ENCODE measurements around the gene ELOB.

Gene ELOB

GRCh38 chr16:2765462-2766404 is 11.3 kb downstream of the ELOB start:
- DNase-seq, result no peak

- no peak for DNase-seq
Measured at GRCh38 chr16:2764718-2765117, 12.4 kb downstream of the ELOB start.

- no peak for DNase-seq
Measured at GRCh38 chr16:2763173-2763572, 13.9 kb downstream of the ELOB start.

GRCh38 chr16:2762711-2763110 is 14.4 kb downstream of the ELOB start:
- DNase-seq, result no peak

GRCh38 chr16:2761886-2762583 is 15.0 kb downstream of the ELOB start:
- no peak for DNase-seq

GRCh38 chr16:2761472-2761871 is 15.6 kb downstream of the ELOB start:
- no peak for DNase-seq

GRCh38 chr16:2757344-2757743 is 19.7 kb downstream of the ELOB start:
- DNase-seq, result no peak

GRCh38 chr16:2756288-2757015 is 20.6 kb downstream of the ELOB start:
- DNase-seq, result no peak

GRCh38 chr16:2755158-2755557 is 21.9 kb downstream of the ELOB start:
- no peak for DNase-seq

GRCh38 chr16:2753733-2754020 is 23.4 kb downstream of the ELOB start:
- DNase-seq, result no peak

- DNase-seq, result peak; percentile 50
Measured at GRCh38 chr16:2752850-2753732, 24.0 kb downstream of the ELOB start.

- peak; percentile 86 for DNase-seq
Measured at GRCh38 chr16:2752035-2752849, 24.8 kb downstream of the ELOB start, which contains the start of gene SRRM2. Gene SRRM2, plus strand, starts transcription at chr16:2752638. Its CDS starts 3,727 bp downstream, at chr16:2756365.

GRCh38 chr16:2751577-2752034 is 25.5 kb downstream of the ELOB start:
- peak; percentile 47 for DNase-seq

- DNase-seq, result no peak
Measured at GRCh38 chr16:2749936-2750335, 27.1 kb downstream of the ELOB start.

GRCh38 chr16:2749476-2749875 is 27.6 kb downstream of the ELOB start:
- DNase-seq, result no peak

- peak; percentile 32 for DNase-seq
Measured at GRCh38 chr16:2748757-2749455, 28.2 kb downstream of the ELOB start.

- no peak for DNase-seq
Measured at GRCh38 chr16:2745961-2746360, 31.1 kb downstream of the ELOB start.

GRCh38 chr16:2745116-2745890 is 31.8 kb downstream of the ELOB start:
- no peak for DNase-seq

GRCh38 chr16:2744711-2745110 is 32.4 kb downstream of the ELOB start:
- no peak for DNase-seq

Measured in NCI-H1105 treated with DMSO at 0.1 percent for 48 hours (cell line).